LNCaP clone FGC (cell line): ENCODE measurements around the gene MAD2L1.
"Not testable (repeated sequence)": the region's sequence is repeated elsewhere in the genome, so short reads cannot be mapped to it uniquely, and the experiment has no call there.

Experiments used
- DNase-seq: peaks from one replicate; pipeline ENCODE4 v3.0.0-alpha.2; 2011; ENCODE audit warnings: low read depth
- H3K4me3 ChIP-seq: 2 replicates; pipeline ENCODE4 v1.5.1; 2011; ENCODE audit warnings: mild to moderate bottlenecking, low read depth, low read length, control low read depth
- CTCF ChIP-seq: IDR thresholded peaks from 2 replicates; pipeline ENCODE4 v1.5.1; 2012; ENCODE audit warnings: mild to moderate bottlenecking; ENCODE audit not compliant: control insufficient read depth, insufficient read depth; ENCODE audit errors: extremely low read depth

MAD2L1 gene

GRCh38 chr4:120066517-120067340 is at the start of gene MAD2L1:
TSS of gene MAD2L1 (minus strand) at chr4:120066848. CDS start at chr4:120066734, 114 bp downstream.
- peak; percentile 93 for DNase-seq
- peak within 1 kb of the TSS; percentile 87 for H3K4me3 ChIP-seq
- TF ChIP-seq CTCF = no peak

- no peak overlapping the region for H3K4me3 ChIP-seq
- no peak for DNase-seq
- TF ChIP-seq CTCF = no peak
Measured at GRCh38 chr4:120111745-120112144, 45.1 kb upstream of the MAD2L1 start.

GRCh38 chr4:120109406-120109805 is 42.8 kb upstream of the MAD2L1 start:
- no peak overlapping the region for H3K4me3 ChIP-seq
- no peak for DNase-seq
- TF ChIP-seq CTCF = no peak

DNA sequence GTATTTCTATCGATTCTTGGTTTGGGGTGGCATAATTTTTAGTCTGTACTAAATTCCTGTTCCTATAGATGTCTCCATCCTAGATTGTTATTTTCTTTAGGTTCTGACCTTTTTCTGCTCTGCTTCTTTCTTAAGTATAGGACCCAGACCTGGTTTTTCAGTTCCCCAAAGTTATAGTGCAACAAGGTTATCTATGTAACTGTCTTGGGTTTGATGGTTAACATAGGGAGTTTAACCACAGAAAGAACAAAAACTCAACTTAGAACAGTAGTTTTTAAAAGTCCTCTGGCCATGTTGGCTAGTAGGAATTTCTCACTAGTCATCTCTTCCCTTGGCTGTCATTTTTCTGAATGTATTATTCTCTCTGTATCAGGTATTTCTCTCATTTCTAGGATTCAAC is 38.8 kb upstream of the MAD2L1 start:
- no peak for TF ChIP-seq CTCF
- H3K4me3 ChIP-seq = no peak overlapping the region
- no peak for DNase-seq

- no peak overlapping the region for H3K4me3 ChIP-seq
- TF ChIP-seq CTCF = no peak
- DNase-seq = no peak
Measured at GRCh38 chr4:120096508-120097297, 30.1 kb upstream of the MAD2L1 start.

- DNase-seq = no peak
- no peak overlapping the region for H3K4me3 ChIP-seq
- no peak for TF ChIP-seq CTCF
Measured at GRCh38 chr4:120088507-120088906, 21.9 kb upstream of the MAD2L1 start.

DNA sequence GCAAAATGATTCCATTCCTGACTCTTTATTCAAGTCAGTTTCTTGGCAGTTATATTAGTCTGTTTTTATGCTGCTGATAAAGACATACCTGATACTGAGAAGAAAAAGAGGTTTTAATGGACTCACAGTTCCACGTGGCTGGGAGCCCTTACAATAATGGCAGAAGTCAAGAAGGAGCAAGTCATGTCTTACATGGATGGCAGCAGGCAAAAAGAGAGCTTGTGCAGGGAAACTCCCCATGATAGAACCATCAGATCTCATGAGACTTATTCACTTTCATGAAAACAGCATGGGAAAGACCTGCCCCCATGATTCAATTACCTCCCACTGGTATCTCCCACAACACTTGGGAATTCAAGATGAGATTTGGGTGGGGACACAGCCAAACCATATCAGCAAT is 21.4 kb upstream of the MAD2L1 start:
- H3K4me3 ChIP-seq, DNase-seq: not testable (repeated sequence)
